ENCODE data around the gene MBNL1.

- no peak for TF ChIP-seq CTCF (IDR thresholded peaks at IDR 0.05)
- no peak for TF ChIP-seq POLR2AphosphoS5 (IDR thresholded peaks at IDR 0.05; ENCODE audit: low read depth, low read length)
Observed at GRCh38 chr3:152314677-152315353, 46.1 kb downstream of the MBNL1 start.

Data from Panc1 (cell line).